HepG2 (cell line): Measurements from ENCODE around the gene S100A13. TPM values are rescaled to one million over a fixed set of nuclear protein-coding genes. Genes with fewer than 3 reads are reported as not detected.
A peak's percentile ranks its signal among the peaks of the same experiment; 100 is the strongest.

Source experiments
- ATF7-NPFF ChIP-seq: sonication (generic); formaldehyde crosslinking; IDR thresholded peaks from 2 replicates; pipeline ENCODE4 v1.8.1; 2023; ENCODE audit warnings: mild to moderate bottlenecking, low read depth, missing genetic modification reagents, moderate library complexity
- HMG20A ChIP-seq: IDR thresholded peaks from 2 replicates; pipeline ENCODE4 v1.6.1; 2016; ENCODE audit warnings: borderline replicate concordance
- HMG20B ChIP-seq: conservative IDR thresholded peaks from 2 replicates; pipeline ENCODE4 v1.6.1; 2016; ENCODE audit warnings: missing genetic modification reagents, missing compliant biosample characterization
- POLR2AphosphoS5 ChIP-seq: IDR thresholded peaks from 2 replicates; pipeline ENCODE4 v1.6.1; 2012; ENCODE audit warnings: low read depth, low read length
- REPIN1 ChIP-seq: sonication (generic); formaldehyde crosslinking; IDR thresholded peaks from 2 replicates; pipeline ENCODE4 v1.8.0; 2022; ENCODE audit warnings: missing genetic modification reagents, low read depth, mild to moderate bottlenecking, borderline replicate concordance
- SAP130 ChIP-seq: IDR thresholded peaks from 2 replicates; pipeline ENCODE4 v1.6.1; 2016; ENCODE audit warnings: low read depth
- STAT6 ChIP-seq: sonication (generic); formaldehyde crosslinking; IDR thresholded peaks from 2 replicates; pipeline ENCODE4 v1.4.0; 2020; ENCODE audit warnings: missing genetic modification reagents, mild to moderate bottlenecking, borderline replicate concordance
- THAP11 ChIP-seq: IDR thresholded peaks from 2 replicates; pipeline ENCODE4 v1.6.1; 2016; ENCODE audit warnings: missing biosample characterization, missing genetic modification reagents
- ZFP1 ChIP-seq: IDR thresholded peaks from 2 replicates; pipeline ENCODE4 v1.6.1; 2016
- ZNF260 ChIP-seq: sonication (generic); formaldehyde crosslinking; IDR thresholded peaks from 2 replicates; pipeline ENCODE4 v1.4.0; 2020; ENCODE audit warnings: missing genetic modification reagents, low read depth, mild to moderate bottlenecking, borderline replicate concordance
- ZNF296 ChIP-seq: sonication (generic); formaldehyde crosslinking; conservative IDR thresholded peaks from 2 replicates; pipeline ENCODE4 v1.5.0; 2020; ENCODE audit warnings: mild to moderate bottlenecking, missing genetic modification reagents
- ZNF407 ChIP-seq: sonication (generic); formaldehyde crosslinking; IDR thresholded peaks from one replicate; pipeline ENCODE4 v1.5.1; 2020; ENCODE audit warnings: mild to moderate bottlenecking, missing genetic modification reagents; ENCODE audit errors: not compliant biosample characterization
- ZNF570 ChIP-seq: sonication (generic); formaldehyde crosslinking; IDR thresholded peaks from 2 replicates; pipeline ENCODE4 v1.4.0; 2020; ENCODE audit warnings: mild to moderate bottlenecking, missing genetic modification reagents, borderline replicate concordance
- ZNF589 ChIP-seq: sonication (generic); formaldehyde crosslinking; conservative IDR thresholded peaks from 2 replicates; pipeline ENCODE4 v1.8.0; 2022; ENCODE audit warnings: mild to moderate bottlenecking, moderate library complexity, missing genetic modification reagents
- polyA plus RNA-seq, 8 experiments: library from polyadenylated mRNA; depleted of rRNA in 3 of 8; stranded (reverse) in 7 of 8; unstranded in 1 of 8; fragments of >200 nt; fragmentation: Illumina TruSeq in 4 of 8; extraction: Trizol in 4 of 8; gene quantifications; 2 replicates each; pipeline versions ENCODE4 v1.2.1 to v1.2.3, GENCODE V29; 2011 to 2016; ENCODE audit warnings: low read depth in 4 of 8, missing spikeins in 1 of 8, mixed read lengths in 1 of 8; ENCODE audit not compliant: insufficient read depth in 1 of 8
- total RNA-seq, 5 experiments: library from RNA; depleted of rRNA; stranded (reverse); fragments of >200 nt; fragmentation: Illumina TruSeq; extraction: Trizol; gene quantifications; 2 replicates each; pipeline ENCODE4 v1.2.3, GENCODE V29; 2016; ENCODE audit warnings: low read depth in 1 of 5

S100A13 gene
- total and polyA plus RNA-seq, 2 of the 13 experiments (the other 11 are each of a cell fraction or from before 2014, with no cell fraction given) = 89.5 to 172 TPM

GRCh38 chr1:153633754-153634665, 6.7 kb upstream of the S100A13 start, which contains the start of gene CHTOP (continued):
- TF ChIP-seq ZNF407 (CRISPR knock-in tag) (no peak), ZNF260 (no peak), THAP11 (CRISPR knock-in tag) (peak; percentile 90), POLR2AphosphoS5 (peak; percentile 88), ZNF589 (CRISPR knock-in tag) (no peak), ZFP1 (CRISPR knock-in tag) (no peak), REPIN1 (CRISPR knock-in tag) (peak; percentile 84), HMG20A (CRISPR knock-in tag) (no peak), SAP130 (peak; percentile 81), HMG20B (CRISPR knock-in tag) (no peak), STAT6 (CRISPR knock-in tag) (peak; percentile 30; the same call in 1 of the 2 replicates), ZNF570 (no peak), ZNF296 (0 out of 2 replicates have a peak, but pooled peaks have one; percentile 46), ATF7-NPFF (CRISPR knock-in tag) (peak; percentile 74; the same call in 1 of the 2 replicates)
